DND-41 (cell line): ENCODE measurements around the gene RASA2.

Source experiments
- ATAC-seq: fragments of 200-7000 bp; cut with Tn5 transposase; 3 replicates; pipeline ENCODE4 v1.9.1; 2021; ENCODE audit warnings: low read depth; ENCODE audit not compliant: insufficient read depth
- DNase-seq: peaks from one replicate; pipeline ENCODE4 v3.0.0-alpha.2; 2020
- H2AFZ ChIP-seq: 2 replicates; pipeline ENCODE4 v1.6.0; 2012; ENCODE audit warnings: low read depth, low read length
- H3K27ac ChIP-seq: 2 replicates; pipeline ENCODE4 v1.5.1; 2012; ENCODE audit warnings: low read length, inconsistent platforms
- H3K27me3 ChIP-seq: fragments of 200-600 bp; sonication (generic); 2 replicates; pipeline ENCODE4 v1.6.0; 2012; ENCODE audit warnings: low read length, mild to moderate bottlenecking, inconsistent platforms; ENCODE audit not compliant: insufficient read depth, poor library complexity
- H3K36me3 ChIP-seq: 2 replicates; pipeline ENCODE4 v1.5.1; 2012; ENCODE audit warnings: low read length, inconsistent platforms; ENCODE audit not compliant: insufficient read depth
- H3K4me1 ChIP-seq: 2 replicates; pipeline ENCODE4 v1.5.1; 2012; ENCODE audit warnings: mild to moderate bottlenecking, low read length; ENCODE audit not compliant: insufficient read depth
- H3K4me2 ChIP-seq: 2 replicates; pipeline ENCODE4 v1.6.0; 2012; ENCODE audit warnings: mild to moderate bottlenecking, moderate library complexity, low read length, inconsistent platforms; ENCODE audit not compliant: insufficient read depth
- H3K4me3 ChIP-seq, 2 experiments: fragments of 200-600 bp in 1 of 2; shearing (Covaris generic) in 1 of 2; 2 replicates each; pipeline ENCODE4 v1.5.1; 2012 to 2016; ENCODE audit warnings: inconsistent platforms in 2 of 2, low read length in 2 of 2, mild to moderate bottlenecking in 2 of 2, low read depth in 1 of 2, moderate library complexity in 1 of 2
- H3K79me2 ChIP-seq: 2 replicates; pipeline ENCODE4 v1.6.0; 2012; ENCODE audit warnings: low read length, inconsistent platforms; ENCODE audit not compliant: insufficient read depth
- H3K9ac ChIP-seq: 2 replicates; pipeline ENCODE4 v1.6.0; 2012; ENCODE audit warnings: low read depth, mild to moderate bottlenecking, inconsistent platforms, low read length, moderate library complexity
- H3K9me3 ChIP-seq: 2 replicates; pipeline ENCODE4 v1.5.1; 2012; ENCODE audit warnings: low read length, moderate library complexity, mild to moderate bottlenecking, inconsistent platforms; ENCODE audit not compliant: insufficient read depth, severe bottlenecking
- H4K20me1 ChIP-seq: 2 replicates; pipeline ENCODE4 v1.6.0; 2012; ENCODE audit warnings: low read length; ENCODE audit not compliant: insufficient read depth
- EZH2 ChIP-seq: IDR thresholded peaks from 3 replicates; pipeline ENCODE4 v1.6.1; 2012; ENCODE audit warnings: borderline replicate concordance, low read depth, mild to moderate bottlenecking, moderate library complexity, low read length, inconsistent platforms; ENCODE audit not compliant: severe bottlenecking
- TF ChIP-seq, protein P1 (sequence below): IDR thresholded peaks from 2 replicates; pipeline ENCODE4 v1.5.1; 2012; ENCODE audit warnings: borderline replicate concordance, low read length, moderate library complexity, mild to moderate bottlenecking; ENCODE audit not compliant: poor library complexity, severe bottlenecking; ENCODE audit errors: extremely low read depth

Gene RASA2

DNA sequence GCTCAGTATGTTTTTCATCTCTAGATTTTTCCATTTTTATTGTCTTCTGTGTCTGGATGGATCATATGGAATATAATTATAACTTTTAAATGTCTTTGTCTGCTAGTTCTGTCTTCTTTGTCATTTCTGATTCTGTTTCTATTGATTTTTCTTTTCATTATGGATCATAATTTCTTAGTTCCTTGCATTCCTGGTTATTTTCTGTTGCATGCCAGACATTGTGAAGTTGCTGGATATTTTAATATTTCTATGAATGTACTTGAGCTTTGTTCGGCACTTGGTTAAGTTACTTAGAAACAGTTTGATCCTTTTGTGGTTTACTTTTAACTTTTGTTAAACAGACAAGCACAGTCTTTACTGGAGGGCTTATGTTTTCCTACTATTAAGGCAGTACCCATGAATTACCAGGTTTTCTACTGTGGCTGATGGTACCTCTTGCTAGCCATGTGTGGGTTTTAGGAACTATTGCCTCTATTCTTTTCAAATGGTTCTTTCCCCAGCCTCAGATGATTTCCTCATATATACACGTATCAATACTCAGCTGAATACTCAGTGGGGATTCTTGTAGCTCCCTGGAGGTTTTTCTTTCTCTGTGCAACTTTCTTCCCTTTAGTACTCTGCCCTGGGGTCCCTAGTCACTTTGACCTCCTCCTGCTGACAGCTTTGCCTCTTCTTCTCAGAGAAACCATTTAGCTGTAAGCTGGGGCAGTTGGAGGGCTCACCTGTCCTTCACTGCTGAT is 64.3 kb downstream of the RASA2 start:
- H3K9me3 ChIP-seq: peaks cover 2% of the 10 kb centered on the region
- H3K4me3 ChIP-seq: no peak overlapping the region
- H3K27me3 ChIP-seq: no peaks in the 10 kb centered on the region
- DNase-seq (no peak), ATAC-seq (no peak)
- 0 out of 2 replicates have a peak overlapping the region, but pooled peaks have one; percentile 8 for H3K27ac ChIP-seq
- no peak for TF ChIP-seq EZH2
- TF ChIP-seq, protein P1, sequence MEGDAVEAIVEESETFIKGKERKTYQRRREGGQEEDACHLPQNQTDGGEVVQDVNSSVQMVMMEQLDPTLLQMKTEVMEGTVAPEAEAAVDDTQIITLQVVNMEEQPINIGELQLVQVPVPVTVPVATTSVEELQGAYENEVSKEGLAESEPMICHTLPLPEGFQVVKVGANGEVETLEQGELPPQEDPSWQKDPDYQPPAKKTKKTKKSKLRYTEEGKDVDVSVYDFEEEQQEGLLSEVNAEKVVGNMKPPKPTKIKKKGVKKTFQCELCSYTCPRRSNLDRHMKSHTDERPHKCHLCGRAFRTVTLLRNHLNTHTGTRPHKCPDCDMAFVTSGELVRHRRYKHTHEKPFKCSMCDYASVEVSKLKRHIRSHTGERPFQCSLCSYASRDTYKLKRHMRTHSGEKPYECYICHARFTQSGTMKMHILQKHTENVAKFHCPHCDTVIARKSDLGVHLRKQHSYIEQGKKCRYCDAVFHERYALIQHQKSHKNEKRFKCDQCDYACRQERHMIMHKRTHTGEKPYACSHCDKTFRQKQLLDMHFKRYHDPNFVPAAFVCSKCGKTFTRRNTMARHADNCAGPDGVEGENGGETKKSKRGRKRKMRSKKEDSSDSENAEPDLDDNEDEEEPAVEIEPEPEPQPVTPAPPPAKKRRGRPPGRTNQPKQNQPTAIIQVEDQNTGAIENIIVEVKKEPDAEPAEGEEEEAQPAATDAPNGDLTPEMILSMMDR: no peak
- peaks cover 36% of the 10 kb centered on the region for H3K4me1 ChIP-seq
- peaks cover 79% of the 10 kb centered on the region for H3K36me3 ChIP-seq
- no peak overlapping the region for H3K9ac ChIP-seq
- peaks cover 75% of the 10 kb centered on the region for H3K79me2 ChIP-seq
- no peak overlapping the region for H3K4me2 ChIP-seq
- no peak overlapping the region for H2AFZ ChIP-seq
- H4K20me1 ChIP-seq: no peaks in the 10 kb centered on the region

DNA sequence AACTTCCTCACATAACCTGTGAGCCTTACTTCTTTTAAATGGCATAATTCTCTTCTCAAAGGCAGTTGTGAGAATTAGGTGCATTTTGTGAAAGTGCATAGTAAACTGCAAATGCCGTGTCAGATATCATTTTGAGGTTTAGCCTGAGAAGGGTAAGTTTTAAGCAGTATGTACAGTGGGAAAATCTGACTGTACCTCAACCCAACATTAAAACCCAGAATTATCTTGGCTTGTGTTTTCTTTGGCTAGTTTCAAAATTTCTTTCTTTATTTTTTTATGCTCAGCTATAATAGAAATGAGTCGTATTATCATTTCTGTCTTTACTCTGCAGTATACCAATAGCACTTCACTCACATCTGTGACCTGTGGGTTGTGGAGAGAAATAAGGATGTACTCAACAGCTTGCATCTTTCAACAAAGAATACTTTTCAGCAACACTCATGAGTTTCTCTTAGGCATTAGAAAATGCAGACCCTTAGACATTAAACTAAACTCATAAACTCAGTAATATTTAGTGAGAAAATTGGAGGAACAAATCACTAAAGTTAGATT is 65.7 kb downstream of the RASA2 start:
- Histone ChIP-seq H3K27me3 (no peaks in the 10 kb centered on the region), H3K79me2 (peaks cover 61% of the 10 kb centered on the region), H3K4me2 (no peak overlapping the region), H3K4me1 (peaks cover 36% of the 10 kb centered on the region), H3K4me3 (no peak overlapping the region), H2AFZ (no peak overlapping the region), H4K20me1 (no peaks in the 10 kb centered on the region), H3K9ac (no peak overlapping the region), H3K9me3 (no peaks in the 10 kb centered on the region), H3K36me3 (peaks cover 84% of the 10 kb centered on the region), H3K27ac (peak overlapping the region; percentile 52)
- TF ChIP-seq, protein P1: no peak
- TF ChIP-seq EZH2: no peak
- DNase-seq (no peak), ATAC-seq (peak; percentile 69)

DNA sequence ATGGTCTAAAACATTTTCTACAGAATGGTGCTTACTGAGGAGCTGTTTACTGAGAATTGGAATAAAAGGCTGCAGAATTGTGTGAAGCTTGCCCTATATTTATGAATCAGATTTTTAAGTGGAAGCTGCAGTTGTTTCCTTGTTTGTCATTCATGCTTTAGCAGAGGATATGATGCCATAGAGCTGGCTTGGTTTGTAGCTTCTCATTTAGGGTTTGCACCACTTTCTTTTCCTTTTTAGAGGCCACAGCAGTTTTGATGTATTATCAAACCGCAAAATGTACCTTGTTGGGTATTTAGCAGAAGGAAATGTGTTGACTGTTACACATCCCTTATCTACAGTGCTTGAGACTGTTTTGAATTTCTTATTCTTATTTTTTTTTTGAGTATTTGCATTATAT is 66.2 kb downstream of the RASA2 start:
- Histone ChIP-seq H3K4me3 (no peak overlapping the region), H3K4me1 (peaks cover 36% of the 10 kb centered on the region), H3K27ac (peak overlapping the region; percentile 52; the same call in 1 of the 2 replicates), H3K36me3 (peaks cover 84% of the 10 kb centered on the region), H3K4me2 (no peak overlapping the region), H4K20me1 (no peaks in the 10 kb centered on the region), H3K79me2 (peaks cover 56% of the 10 kb centered on the region), H3K9me3 (no peaks in the 10 kb centered on the region), H3K9ac (no peak overlapping the region), H2AFZ (no peak overlapping the region), H3K27me3 (no peaks in the 10 kb centered on the region)
- TF ChIP-seq, protein P1: no peak
- no peak for TF ChIP-seq EZH2
- peak; percentile 88 for ATAC-seq
- peak; percentile 18 for DNase-seq
